Kidney (tissue), 14 donors: ENCODE results near the gene FAM53B. TPM values are rescaled to one million over a fixed set of nuclear protein-coding genes. Genes with fewer than 3 reads are reported as not detected.
A peak's percentile ranks its signal among the peaks of the same experiment; 100 is the strongest.

Source experiments
- DNase-seq, 5 donors: peaks; one replicate each; pipeline ENCODE4 v3.0.0-alpha.2; 2013 to 2020
- FAIRE-seq: peaks from 2 replicates; lab custom pipeline; 2012; peaks lifted over from hg19 to GRCh38; lab: Jason Lieb, UNC
- H3K27ac ChIP-seq, 2 donors: one replicate each; pipeline ENCODE4 v1.7.0; 2013; ENCODE audit warnings: low read depth in 2 of 2, low read length in 2 of 2, inconsistent platforms in 1 of 2
- H3K27me3 ChIP-seq: one replicate; pipeline ENCODE4 v1.7.1; 2013; ENCODE audit warnings: low read length, inconsistent platforms; ENCODE audit not compliant: control insufficient read depth, insufficient read depth
- H3K36me3 ChIP-seq, 3 donors: one replicate each; pipeline versions ENCODE4 v1.7.0 to v1.7.1; 2013; ENCODE audit warnings: low read length in 3 of 3, control low read depth in 1 of 3, inconsistent platforms in 1 of 3; ENCODE audit not compliant: insufficient read depth in 3 of 3, control insufficient read depth in 2 of 3
- H3K4me1 ChIP-seq, 3 donors: one replicate each; pipeline versions ENCODE4 v1.7.0 to v1.7.1; 2013; ENCODE audit warnings: low read length in 3 of 3, inconsistent platforms in 1 of 3, low read depth in 1 of 3; ENCODE audit not compliant: control insufficient read depth in 2 of 3, insufficient read depth in 2 of 3
- H3K4me3 ChIP-seq, 3 donors: one replicate each; pipeline versions ENCODE4 v1.7.0 to v1.8.1; 2013; ENCODE audit warnings: low read length in 3 of 3, control low read depth in 1 of 3, inconsistent platforms in 1 of 3
- H3K9ac ChIP-seq, 3 donors: one replicate each; pipeline versions ENCODE4 v1.7.0 to v1.7.1; 2013; ENCODE audit warnings: low read length in 3 of 3, control low read depth in 1 of 3, inconsistent platforms in 1 of 3
- H3K9me3 ChIP-seq, 3 donors: one replicate each; pipeline versions ENCODE4 v1.7.0 to v1.7.1; 2013; ENCODE audit warnings: low read length in 3 of 3, control low read depth in 1 of 3, inconsistent platforms in 1 of 3; ENCODE audit not compliant: control insufficient read depth in 2 of 3, insufficient read depth in 1 of 3
- intact Hi-C: fragments of 100-400 bp; cut with DNase I; formaldehyde crosslinking; loops from one replicate; pipeline ENCODE4 v1.11.1; 2022
- polyA plus RNA-seq: library from polyadenylated mRNA; stranded (reverse); fragments of 350-450 nt; fragmentation: Illumina TruSeq; extraction: RNeasy Lipid Tissue Mini Kit (QIAGEN cat#74804); gene quantifications from one replicate; pipeline ENCODE4 v1.2.3, GENCODE V29; 2014; ENCODE audit warnings: low read depth, low replicate concordance; ENCODE audit not compliant: insufficient read depth
- total RNA-seq: library from RNA; stranded (reverse); fragmentation: NEBNext Ultra II Directional; extraction: Animal tissue kit (Norgen Biotek cat#: 25700); gene quantifications from one replicate; pipeline ENCODE4 v1.2.1, GENCODE V29; 2021
- TF ChIP-seq, protein P1 (sequence below): IDR thresholded peaks from 3 replicates; pipeline ENCODE4 v1.5.1; 2012; ENCODE audit warnings: mild to moderate bottlenecking, moderate library complexity, borderline replicate concordance; ENCODE audit not compliant: insufficient read depth; ENCODE audit errors: extremely low read depth
- donor health status: control.
- donor health status: control.
- donor health status: control.
- donor health status: control.
- donor health status: control.
- donor health status: DM: yes; HTN: yes; CAD: no.
- donor health status: Normal renal cell carcinoma (clear cell type).

The FAM53B gene
- total and polyA plus RNA-seq, 2 donors from 2014 or later, result 11.8 to 30.0 TPM

DNA sequence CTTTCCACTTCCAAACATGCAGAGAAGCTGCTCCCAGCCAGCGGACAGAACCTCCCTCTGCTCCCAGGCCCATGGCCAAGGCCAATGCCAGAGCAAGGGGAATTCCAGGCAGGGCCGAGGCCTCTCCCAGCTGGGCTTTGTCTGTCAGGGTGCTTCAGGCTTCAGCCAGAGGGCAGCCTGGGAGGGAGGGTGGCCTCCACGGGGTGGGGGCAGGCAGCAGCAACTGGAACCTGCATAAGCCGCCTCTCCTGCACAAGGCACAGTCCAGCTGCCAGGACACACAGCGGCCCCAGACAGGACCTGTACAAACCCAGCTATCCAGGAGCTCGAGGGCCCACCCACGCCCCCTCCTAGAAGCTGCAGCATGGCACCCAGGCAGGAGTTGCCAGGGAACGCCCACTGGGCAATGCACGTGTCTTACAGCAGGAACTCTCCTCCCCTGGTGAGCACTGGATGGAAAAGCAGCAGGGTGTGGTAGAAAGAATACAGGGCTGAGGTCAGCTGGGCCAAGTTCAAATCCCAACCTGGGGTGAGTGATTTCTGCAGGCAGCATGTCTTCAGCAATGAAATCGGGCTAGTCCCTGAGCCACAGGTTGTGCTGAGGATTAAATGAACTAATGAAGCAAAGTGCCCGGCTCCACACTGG is 7.6 kb downstream of the FAM53B start:
- no peaks in the 10 kb centered on the region for H3K36me3 ChIP-seq
- H3K4me1 ChIP-seq, result peaks cover 16 to 94% (median 90%) of the 10 kb centered on the region in 3 donors
- H3K27ac ChIP-seq, result peak overlapping the region; percentile 86 to 95
- H3K27me3 ChIP-seq, result no peaks in the 10 kb centered on the region
- TF ChIP-seq, protein P1, sequence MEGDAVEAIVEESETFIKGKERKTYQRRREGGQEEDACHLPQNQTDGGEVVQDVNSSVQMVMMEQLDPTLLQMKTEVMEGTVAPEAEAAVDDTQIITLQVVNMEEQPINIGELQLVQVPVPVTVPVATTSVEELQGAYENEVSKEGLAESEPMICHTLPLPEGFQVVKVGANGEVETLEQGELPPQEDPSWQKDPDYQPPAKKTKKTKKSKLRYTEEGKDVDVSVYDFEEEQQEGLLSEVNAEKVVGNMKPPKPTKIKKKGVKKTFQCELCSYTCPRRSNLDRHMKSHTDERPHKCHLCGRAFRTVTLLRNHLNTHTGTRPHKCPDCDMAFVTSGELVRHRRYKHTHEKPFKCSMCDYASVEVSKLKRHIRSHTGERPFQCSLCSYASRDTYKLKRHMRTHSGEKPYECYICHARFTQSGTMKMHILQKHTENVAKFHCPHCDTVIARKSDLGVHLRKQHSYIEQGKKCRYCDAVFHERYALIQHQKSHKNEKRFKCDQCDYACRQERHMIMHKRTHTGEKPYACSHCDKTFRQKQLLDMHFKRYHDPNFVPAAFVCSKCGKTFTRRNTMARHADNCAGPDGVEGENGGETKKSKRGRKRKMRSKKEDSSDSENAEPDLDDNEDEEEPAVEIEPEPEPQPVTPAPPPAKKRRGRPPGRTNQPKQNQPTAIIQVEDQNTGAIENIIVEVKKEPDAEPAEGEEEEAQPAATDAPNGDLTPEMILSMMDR, result no peak
- intact Hi-C loops, result no loop called here
- no peak for FAIRE-seq
- H3K9ac ChIP-seq, result peak overlapping the region in 1 of 3 donors; percentile 72
- H3K4me3 ChIP-seq, result peak overlapping the region in 1 of 3 donors; percentile 26
- peak in 4 of 5 donors; percentile 72 to 96 (median 84) for DNase-seq
- H3K9me3 ChIP-seq, result no peaks in the 10 kb centered on the region

DNA sequence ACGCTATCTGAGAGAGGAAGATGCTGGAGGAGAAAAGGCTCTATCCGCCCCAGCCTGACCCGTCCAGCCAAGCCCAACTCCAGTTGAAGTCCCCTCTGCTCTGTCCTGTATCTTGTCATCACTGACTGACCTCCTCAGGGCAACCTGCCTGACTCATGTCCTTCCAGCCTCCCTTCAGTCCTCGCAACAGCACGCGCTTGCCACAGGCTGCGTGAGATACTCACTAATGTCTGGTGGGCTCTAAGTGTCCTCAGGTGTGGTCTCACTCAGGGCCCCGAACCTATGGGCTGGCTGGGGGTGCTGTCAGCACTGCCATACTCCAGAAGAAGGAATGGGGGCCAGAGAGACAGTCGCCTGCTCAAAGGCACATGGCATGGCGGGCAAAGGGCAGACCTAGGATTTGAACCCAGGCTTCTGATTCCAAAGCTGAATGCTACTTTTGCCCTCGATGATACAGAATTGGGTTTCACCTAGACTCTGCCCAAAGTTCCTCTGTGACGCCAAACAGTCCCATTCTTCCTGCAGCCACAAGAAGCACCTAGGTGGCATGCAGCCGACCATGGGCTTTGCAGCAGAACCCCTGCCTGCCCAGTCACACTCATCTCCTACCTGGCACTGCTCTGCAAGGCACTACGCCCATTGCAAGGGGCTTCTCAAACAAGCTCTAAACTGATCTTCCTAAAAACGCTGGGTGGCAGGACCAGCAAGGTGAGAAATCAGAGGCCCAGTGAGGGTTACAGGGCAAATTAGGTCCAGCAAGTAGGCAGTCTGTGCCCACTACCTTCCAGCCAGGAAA is 8.5 kb downstream of the FAM53B start:
- FAIRE-seq, result no peak
- TF ChIP-seq, protein P1, result no peak
- H3K4me1 ChIP-seq, result peaks cover 12 to 91% (median 89%) of the 10 kb centered on the region in 3 donors
- DNase-seq, result peak in 3 of 5 donors; percentile 6 to 55 (median 39)
- intact Hi-C loops, result no loop called here
- H3K4me3 ChIP-seq, result peak overlapping the region in 1 of 3 donors; percentile 26
- H3K36me3 ChIP-seq, result no peaks in the 10 kb centered on the region
- H3K27me3 ChIP-seq, result no peaks in the 10 kb centered on the region
- peak overlapping the region; percentile 86 to 95 for H3K27ac ChIP-seq
- H3K9me3 ChIP-seq, result no peaks in the 10 kb centered on the region
- peak overlapping the region in 2 of 3 donors; percentile 17 to 72 for H3K9ac ChIP-seq

DNA sequence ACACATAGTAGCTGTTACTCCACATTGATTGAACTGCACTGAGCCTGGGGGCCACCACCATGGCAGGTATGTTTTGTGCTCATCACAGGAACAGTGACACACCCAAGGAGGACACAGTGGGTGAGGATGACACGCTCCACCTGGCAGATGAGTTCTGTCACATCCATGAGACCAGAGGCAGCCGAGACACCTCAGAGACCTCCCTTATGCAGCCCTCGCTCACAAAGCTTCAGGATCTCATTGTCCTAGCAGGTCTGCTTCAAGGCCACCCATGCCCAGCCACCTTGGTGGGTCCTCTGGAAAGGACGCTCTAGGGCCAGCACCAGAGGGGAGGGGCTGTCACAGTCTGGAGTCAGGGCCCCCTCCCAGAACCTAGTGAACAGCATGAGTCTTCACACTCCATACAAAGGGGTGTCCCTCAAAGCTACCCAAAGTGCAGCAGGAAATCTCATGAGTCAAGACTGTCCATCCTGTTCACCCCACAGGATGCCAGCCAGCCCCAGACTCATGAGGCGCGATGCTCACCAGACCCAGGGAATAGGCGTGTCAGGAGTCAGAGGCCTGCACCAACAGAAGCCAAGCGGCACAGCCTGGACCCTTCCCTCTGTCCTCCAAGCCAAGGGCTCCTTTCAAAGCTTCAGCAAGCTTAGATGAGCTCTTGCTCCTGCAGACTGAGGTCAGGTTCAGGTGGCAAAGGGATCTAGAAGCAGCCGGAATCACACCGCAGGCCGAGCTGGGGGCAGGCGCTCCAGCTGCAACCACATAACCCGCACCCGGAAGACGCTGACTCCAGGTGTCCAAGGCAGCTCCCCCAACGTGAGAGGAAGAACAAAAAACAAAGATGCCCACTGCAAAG is 9.6 kb downstream of the FAM53B start:
- TF ChIP-seq, protein P1, result no peak
- Histone ChIP-seq H3K9ac (peak overlapping the region in 1 of 3 donors; percentile 72), H3K4me1 (peaks cover 12 to 91% (median 89%) of the 10 kb centered on the region in 3 donors), H3K9me3 (no peaks in the 10 kb centered on the region), H3K36me3 (peaks cover 0 to 3% (median 0%) of the 10 kb centered on the region in 3 donors), H3K27me3 (no peaks in the 10 kb centered on the region), H3K4me3 (peak overlapping the region in 2 of 3 donors; percentile 8 to 26), H3K27ac (peak overlapping the region; percentile 86 to 95)
- DNase-seq (peak in 3 of 5 donors; percentile 15 to 54 (median 36)), FAIRE-seq (no peak)
- intact Hi-C loops, result no loop called here
